Activated T-cell treated with anti-CD3 and anti-CD28 coated beads for 24 hours (primary cell): ENCODE data around the gene EXD2.
"Not testable (repeated sequence)": the region's sequence is repeated elsewhere in the genome, so short reads cannot be mapped to it uniquely, and the experiment has no call there.

ENCODE experiments used
- DNase-seq: peaks from one replicate; pipeline ENCODE4 v3.0.0-alpha.2; 2020; ENCODE audit warnings: low read depth

Gene EXD2

GRCh38 chr14:69193721-69194120, 2.4 kb downstream of the EXD2 start:
- no peak for DNase-seq

DNA sequence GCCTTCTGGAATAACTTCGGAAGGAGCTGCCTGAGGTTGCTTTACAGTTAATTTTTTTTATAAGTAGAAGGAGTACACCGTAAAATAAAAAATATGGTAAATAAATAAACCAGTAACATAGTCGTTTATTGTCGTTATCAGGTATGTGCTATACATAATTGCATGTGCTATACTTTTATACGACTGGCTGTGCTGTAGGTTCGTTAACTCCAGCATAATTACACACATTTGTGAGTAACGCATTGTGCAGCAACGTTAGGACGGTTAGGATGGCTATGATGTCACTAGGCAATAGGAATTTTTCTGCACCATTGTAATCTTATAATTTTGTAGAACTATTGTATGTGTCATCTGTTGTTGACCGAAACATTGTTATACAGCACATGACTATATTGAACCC, 8.5 kb downstream of the EXD2 start:
- DNase-seq: no peak

DNA sequence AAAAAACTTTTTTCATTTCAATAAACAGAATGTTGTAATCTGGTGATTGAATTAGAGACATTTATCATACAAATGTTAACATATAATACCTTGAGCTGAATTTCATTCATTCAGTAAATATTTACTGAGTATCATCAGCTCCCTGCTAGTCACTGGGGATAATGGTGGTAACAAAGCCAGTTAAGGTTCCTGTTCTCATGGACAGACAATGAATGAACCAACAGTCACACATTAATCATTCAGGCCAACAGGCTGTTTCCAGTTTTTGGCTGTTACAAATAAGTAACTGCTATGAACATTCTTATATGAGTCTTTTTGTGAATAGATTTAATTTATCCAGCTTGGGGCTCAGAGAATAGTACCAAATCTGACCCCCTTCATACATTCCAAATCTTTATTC, 13.5 kb downstream of the EXD2 start:
- DNase-seq: no peak

- DNase-seq: no peak
Measured at GRCh38 chr14:69207435-69208041, 16.2 kb downstream of the EXD2 start.

DNA sequence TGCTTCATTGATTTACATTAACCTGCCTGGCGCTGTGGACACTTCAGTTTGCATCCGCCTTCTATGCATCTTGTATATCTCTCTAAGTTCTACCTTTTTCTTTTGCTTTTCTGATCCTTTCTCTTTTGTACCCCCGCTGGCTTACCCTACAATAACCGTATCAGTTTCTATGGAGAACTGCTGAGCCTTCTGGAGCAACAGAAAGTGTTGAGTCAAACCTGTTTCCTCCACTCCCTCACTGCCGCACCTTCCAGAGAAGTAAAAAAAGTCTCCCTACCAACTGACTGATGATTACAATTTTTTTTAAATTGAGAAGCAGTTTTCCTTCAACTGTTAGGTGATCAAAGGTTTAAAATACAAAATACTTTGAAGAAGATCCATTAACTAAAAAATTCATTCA, 17.4 kb downstream of the EXD2 start:
- DNase-seq: no peak

DNA sequence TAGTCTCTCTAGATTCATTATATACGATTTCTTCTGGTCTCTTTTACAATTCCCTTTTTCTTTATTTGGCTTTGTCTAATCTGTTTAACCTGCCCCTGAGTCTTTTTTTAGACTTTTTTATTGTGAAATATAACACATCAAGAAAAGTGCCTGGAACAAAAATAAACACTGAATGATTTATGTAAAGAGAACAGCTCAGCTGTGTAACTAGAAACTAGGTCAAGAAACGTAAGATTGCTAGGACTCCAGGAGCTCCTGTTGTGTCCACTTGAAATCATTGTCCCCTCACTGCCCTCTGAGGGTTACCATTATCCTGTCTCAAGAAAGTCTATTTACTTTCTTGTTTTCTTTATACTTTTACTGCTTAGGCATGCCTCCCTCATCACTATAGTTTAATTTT, 23.1 kb downstream of the EXD2 start:
- no peak for DNase-seq

DNA sequence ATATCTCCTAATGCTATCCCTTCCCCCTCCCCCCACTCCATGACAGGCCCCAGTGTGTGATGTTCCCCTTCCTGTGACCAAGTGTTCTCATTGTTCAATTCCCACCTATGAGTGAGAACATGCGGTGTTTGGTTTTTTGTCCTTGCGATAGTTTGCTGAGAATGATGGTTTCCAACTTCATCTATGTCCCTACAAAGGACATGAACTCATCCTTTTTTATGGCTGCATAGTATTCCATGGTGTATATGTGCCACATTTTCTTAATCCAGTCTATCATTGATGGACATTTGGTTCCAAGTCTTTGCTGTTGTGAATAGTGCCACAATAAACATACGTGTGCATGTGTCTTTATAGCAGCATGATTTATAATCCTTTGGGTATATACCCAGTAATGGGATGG, 26.4 kb downstream of the EXD2 start:
- not testable (repeated sequence) for DNase-seq

GRCh38 chr14:69224946-69225345, 33.6 kb downstream of the EXD2 start:
- DNase-seq: no peak

DNA sequence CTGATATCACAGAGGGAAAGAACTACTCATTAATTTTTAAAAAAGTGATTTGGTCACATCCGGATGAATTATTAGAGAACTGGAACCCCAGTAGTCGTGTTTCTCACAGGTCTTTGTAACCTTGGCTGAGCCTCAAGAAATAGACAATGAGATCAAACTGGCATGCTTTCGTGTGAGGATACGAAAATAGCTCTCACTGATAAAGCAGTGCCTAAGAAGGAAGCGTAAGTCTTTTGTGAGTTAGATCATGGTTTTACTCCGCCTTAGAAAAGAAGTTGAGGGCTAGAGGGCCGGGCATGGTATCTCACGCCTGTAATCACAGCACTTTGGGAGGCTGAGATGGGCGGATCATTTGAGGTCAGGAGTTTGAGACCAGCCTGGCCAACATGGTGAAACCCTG, 34.9 kb downstream of the EXD2 start:
- no peak for DNase-seq

DNA sequence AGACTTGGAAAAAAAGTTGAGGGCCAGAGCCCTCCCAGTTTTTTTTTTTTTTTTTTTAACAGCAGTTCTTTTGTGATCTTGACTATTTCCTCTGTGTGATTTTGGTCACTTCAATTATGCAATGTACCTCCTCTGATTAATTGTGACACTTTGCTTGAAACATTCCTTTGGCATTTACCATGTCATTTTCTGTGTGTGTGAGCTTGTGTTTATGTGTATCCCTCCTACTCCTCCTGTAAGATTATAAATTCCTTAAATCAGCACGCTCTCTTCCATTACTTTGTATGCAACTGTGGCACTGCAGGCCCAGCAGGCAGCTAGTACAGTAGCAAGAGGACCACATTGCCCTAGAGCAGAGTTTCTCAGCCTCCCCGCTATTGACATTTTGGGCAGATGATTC, 35.4 kb downstream of the EXD2 start:
- DNase-seq: no peak

DNA sequence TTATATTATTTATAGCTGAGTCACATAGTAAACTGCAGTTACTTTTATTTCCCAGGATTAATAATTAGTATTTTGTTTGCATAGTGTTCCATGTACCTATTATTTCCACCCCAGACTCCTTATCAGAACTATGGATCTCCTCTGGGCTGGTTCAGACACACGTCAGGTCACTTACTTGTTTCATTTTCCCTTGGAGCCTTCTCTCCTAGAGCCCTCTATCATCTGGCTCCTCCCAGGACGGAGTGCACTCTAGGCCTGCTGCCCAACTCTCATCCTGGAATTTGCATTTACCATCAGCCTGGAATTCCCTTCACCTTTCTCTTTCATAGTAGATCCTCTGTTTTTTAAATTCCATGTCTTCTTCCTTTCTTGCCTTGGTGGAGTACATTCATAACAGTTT, 40.2 kb downstream of the EXD2 start:
- no peak for DNase-seq

GRCh38 chr14:69232388-69232787, 41.1 kb downstream of the EXD2 start:
- no peak for DNase-seq

DNA sequence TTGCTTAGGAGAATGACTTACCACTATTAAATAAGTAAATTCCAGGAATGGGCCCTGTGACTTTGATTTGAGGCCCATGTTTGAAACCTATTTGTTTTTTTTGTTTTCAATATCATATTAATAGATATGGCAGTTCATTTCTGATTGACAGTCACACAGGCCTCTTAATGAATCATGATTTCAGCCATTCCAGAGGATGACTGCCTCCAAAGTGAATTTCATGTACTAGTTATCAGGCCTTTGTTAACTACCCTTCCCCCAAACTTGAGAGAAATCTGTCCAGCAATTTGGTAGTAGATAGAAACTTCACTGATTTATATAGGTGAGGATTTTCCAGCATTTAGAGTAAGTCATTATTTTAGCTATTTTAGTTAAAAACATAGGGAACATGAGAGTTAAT, 42.8 kb downstream of the EXD2 start:
- no peak for DNase-seq

DNA sequence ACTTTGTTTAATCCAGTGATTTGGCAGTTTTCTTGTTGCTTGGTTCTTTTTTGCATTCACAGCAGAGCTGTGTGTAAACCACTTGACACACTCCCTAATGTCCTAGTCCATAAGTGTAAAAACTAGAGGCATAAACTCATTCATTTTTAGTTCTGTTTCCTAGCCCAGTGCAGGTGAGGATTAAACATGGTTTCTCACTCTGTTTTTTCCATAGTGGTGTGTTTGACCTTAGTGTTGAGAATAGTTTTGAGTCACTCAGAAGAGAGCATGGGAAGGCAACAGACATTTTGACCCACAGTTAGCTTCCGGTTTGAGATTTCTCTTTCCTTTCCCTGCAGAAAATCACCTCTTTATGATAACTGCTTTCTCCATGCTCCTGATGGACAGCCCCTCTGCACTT, 44.4 kb downstream of the EXD2 start:
- no peak for DNase-seq

- DNase-seq: no peak
Measured at GRCh38 chr14:69237142-69237541, 45.8 kb downstream of the EXD2 start.

GRCh38 chr14:69237584-69237983, 46.3 kb downstream of the EXD2 start:
- DNase-seq: no peak

- no peak for DNase-seq
Measured at GRCh38 chr14:69238883-69239282, 47.6 kb downstream of the EXD2 start.

- no peak for DNase-seq
Measured at GRCh38 chr14:69240527-69241173, 49.4 kb downstream of the EXD2 start.

DNA sequence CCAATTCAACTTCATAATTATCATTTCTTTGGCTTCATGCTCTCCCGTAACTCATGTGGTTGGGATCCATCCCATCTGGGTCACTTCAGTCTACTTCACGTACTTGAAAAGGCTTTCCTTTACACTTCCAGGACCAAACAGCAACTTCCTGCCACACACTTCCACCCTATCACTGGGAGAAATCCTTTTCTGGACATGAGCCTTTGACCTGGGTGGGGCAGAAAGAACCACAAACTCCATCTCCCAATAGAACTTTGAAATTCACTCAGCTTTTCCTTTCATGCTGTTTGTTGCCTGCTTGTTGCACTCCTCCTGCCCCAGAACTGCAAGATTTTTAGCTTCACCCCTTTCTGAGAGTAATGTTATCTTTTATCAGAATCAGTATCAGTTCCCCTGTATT, 50.3 kb downstream of the EXD2 start:
- no peak for DNase-seq

DNA sequence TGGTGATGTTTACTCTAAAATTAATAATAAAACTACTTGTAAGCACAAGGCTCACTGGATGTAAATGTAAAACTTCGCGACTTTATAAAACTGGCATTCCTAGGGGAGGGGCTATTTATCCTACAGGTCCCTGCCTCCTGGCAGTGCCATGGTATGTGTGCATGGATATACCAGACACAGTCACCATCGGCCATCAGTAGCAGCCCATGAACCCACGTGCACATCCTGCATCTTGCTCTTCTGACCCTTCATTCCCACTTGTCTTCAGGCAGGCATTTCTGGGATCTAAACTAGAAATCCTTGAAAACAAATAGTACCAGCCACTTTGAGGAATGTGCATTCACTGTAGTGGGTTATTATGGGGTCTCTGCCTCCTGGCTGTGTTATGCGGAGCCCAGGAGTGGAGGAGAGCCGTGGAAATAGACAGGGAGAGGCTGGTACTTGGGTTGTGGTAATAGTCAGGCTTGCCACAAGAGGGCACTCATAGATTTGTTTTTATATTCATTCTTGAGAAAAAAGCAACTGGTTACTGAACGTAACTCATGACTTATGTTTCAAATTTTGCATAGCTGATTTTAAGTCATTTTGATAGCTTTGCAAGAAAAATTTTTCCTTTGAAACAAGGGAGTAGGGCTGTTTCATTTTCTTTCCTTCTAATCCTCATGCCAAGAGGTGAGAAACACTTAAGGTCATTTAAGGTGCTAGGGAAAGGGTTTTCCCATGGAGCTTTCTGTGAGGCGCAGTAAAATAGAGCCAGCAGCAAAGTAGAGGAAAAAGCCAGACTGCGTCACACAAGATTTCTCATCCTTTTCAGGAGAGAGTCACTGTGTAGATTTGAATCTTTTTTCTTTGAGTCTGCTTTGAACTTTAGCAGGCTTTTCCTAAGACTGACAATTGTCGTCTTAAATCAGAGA, 51.3 kb downstream of the EXD2 start:
- DNase-seq: peak; percentile 41

DNA sequence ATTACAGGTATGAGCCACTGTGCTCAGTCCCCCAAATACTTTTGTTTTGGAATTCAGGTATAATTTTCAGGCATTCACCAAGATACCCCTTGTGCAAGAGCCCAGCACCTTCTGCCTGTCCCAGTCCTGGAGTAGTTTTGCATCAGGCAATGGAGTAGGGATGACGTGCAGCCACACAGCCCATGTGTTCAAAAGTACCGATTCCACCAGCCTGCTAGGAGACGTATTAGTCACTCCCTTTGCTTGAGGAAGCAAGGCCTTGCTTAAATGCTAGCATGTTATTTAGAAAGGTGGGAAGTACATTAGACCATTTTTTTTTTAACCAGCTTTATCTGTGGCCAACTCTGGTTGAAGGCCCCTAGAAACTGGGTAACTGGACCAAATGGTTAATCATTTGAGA, 53.6 kb downstream of the EXD2 start:
- DNase-seq: no peak

DNA sequence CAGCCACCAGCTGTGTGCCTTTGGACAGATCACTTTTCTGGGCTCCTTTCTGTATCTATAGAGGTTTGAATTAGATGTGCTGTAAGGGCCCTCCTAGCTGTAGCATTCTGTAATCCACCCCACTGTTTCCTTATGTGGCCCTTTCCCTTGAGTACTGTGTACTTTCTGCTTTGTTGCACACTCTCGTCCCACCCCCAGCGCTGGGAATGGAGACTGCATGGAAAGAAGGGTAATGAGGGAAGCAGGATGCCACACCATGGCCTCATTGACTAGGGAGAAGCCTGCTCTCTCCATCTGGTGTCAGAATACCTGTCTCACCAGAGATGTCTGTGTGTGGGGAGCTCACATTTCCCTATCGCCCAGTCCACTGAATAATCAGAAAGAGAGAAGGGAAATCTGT, 55.0 kb downstream of the EXD2 start:
- no peak for DNase-seq
